PC-9 (cell line): ENCODE measurements around the gene NFYC. TPM values are rescaled to one million over a fixed set of nuclear protein-coding genes. Genes with fewer than 3 reads are reported as not detected.

Experiments
- BruUV-seq: library from RNA; stranded (reverse); fragments of 400-500 nt; replicated peaks from 2 replicates; lab custom pipeline; 2021; lab: Mats Ljungman, UMichigan
- CTCF ChIA-PET: fragments of 300-600 bp; sonication (Branson Sonifier 250); formaldehyde crosslinking; loops from one replicate; lab custom pipeline; 2022; ENCODE audit warnings: antibody characterized with exemption; lab: Charles Lee
- POLR2A ChIA-PET: fragments of 300-600 bp; sonication (Branson Sonifier 250); formaldehyde crosslinking; loops from one replicate; lab custom pipeline; 2022; ENCODE audit warnings: antibody characterized with exemption; ENCODE audit not compliant: unreplicated experiment; lab: Charles Lee
- DNase-seq, 2 experiments: peaks; one replicate each; pipeline versions ENCODE4 v3.0.0 to v3.0.0-alpha.2; 2015 to 2022; ENCODE audit warnings: mixed read lengths in 1 of 2
- H2AFZ ChIP-seq: fragments of 200-600 bp; sonication (generic); 2 replicates; pipeline ENCODE4 v1.8.1; 2017; ENCODE audit warnings: antibody characterized with exemption
- H3F3A ChIP-seq: fragments of 200-600 bp; sonication (generic); 2 replicates; pipeline ENCODE4 v1.8.1; 2017; ENCODE audit warnings: antibody characterized with exemption, mild to moderate bottlenecking, low read depth; ENCODE audit not compliant: insufficient read depth
- H3K27ac ChIP-seq: fragments of 200-600 bp; sonication (generic); 2 replicates; pipeline ENCODE4 v1.6.1; 2016; ENCODE audit warnings: mixed run types
- H3K27me3 ChIP-seq: fragments of 200-600 bp; sonication (generic); 2 replicates; pipeline ENCODE4 v1.6.1; 2016; ENCODE audit warnings: low read depth, mixed run types; ENCODE audit not compliant: insufficient read depth
- H3K36me3 ChIP-seq: fragments of 200-600 bp; sonication (generic); 2 replicates; pipeline ENCODE4 v1.6.1; 2016; ENCODE audit warnings: low read depth, mixed run types
- H3K4me1 ChIP-seq: fragments of 200-600 bp; sonication (generic); replicated peaks from 2 replicates; pipeline ENCODE4 v1.6.1; 2016; ENCODE audit warnings: mixed run types; ENCODE audit not compliant: insufficient read depth
- H3K4me2 ChIP-seq: fragments of 200-600 bp; sonication (generic); 2 replicates; pipeline ENCODE4 v1.6.1; 2017; ENCODE audit warnings: mixed run types
- H3K4me3 ChIP-seq: fragments of 200-600 bp; sonication (generic); 2 replicates; pipeline ENCODE4 v1.6.1; 2016; ENCODE audit warnings: mixed run types
- H3K79me2 ChIP-seq: fragments of 200-600 bp; sonication (generic); 2 replicates; pipeline ENCODE4 v1.6.1; 2017; ENCODE audit warnings: low read depth, mixed run types
- H3K9me2 ChIP-seq: fragments of 200-600 bp; sonication (generic); 2 replicates; pipeline ENCODE4 v1.8.1; 2017; ENCODE audit warnings: mild to moderate bottlenecking; ENCODE audit not compliant: insufficient read depth
- H3K9me3 ChIP-seq: fragments of 200-600 bp; sonication (generic); 2 replicates; pipeline ENCODE4 v1.8.1; 2016; ENCODE audit warnings: low read depth; ENCODE audit not compliant: insufficient read depth
- H4K20me1 ChIP-seq: fragments of 200-600 bp; sonication (generic); 2 replicates; pipeline ENCODE4 v1.8.1; 2017; ENCODE audit not compliant: insufficient read depth
- CTCF ChIP-seq: fragments of 200-600 bp; sonication (generic); conservative IDR thresholded peaks from 2 replicates; pipeline ENCODE4 v1.6.1; 2017; ENCODE audit warnings: mixed run types, antibody characterized with exemption, mild to moderate bottlenecking, moderate library complexity
- EZH2 ChIP-seq: fragments of 200-600 bp; sonication (generic); IDR thresholded peaks from 2 replicates; pipeline ENCODE4 v1.8.0; 2017; ENCODE audit warnings: antibody characterized with exemption, low read depth
- intact Hi-C: fragments of 100-400 bp; cut with micrococcal nuclease; formaldehyde crosslinking; loops from one replicate; pipeline ENCODE4 v1.10.0; 2022; ENCODE audit not compliant: unreplicated experiment
- total RNA-seq: library from RNA; stranded (reverse); gene quantifications from 2 replicates; pipeline ENCODE4 v1.2.3, GENCODE V29; 2021

Gene NFYC
- total RNA-seq, 1 experiment from 2014 or later = 91.1 TPM

DNA sequence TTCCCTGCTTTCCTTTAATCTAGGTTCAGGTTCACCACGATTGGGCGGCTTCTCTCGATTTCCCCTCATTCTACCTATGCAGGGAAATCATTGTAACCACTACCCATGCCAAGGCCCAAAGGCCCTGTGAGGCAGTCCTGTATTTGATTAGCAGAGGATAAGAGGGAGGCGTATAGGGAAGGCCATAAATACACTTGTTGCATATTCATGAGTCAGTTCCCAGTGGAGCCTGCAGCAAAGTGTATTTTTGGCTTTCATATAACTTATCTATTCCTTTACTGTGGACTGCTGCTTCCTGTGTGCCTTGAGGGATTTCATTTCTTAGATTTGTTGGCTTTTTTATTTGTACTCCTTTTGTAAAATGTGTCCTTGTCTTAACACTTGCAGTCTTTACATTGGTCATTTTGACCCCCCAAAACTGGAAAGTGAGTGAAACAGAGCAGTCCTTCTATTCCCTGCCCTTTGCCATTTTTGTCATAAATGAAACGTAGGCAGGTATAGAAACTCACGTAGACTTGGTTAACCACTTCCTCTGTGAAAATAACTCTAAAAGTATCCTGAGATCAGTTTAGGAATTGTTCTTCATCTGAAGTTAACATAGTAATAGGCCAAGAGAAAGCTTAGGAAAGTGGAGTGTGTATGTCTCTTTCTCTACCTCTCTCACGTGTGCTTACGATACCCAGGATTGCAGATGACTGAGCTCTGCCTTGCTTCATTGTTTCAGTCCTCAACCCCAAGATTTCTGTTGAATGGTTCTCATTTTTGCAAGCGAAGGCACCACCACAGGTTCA lies 72.4 kb downstream of the NFYC start:
- Histone ChIP-seq H4K20me1 (no peaks in the 10 kb centered on the region), H3K4me2 (no peak overlapping the region), H3K79me2 (no peaks in the 10 kb centered on the region), H2AFZ (no peak overlapping the region), H3F3A (no peaks in the 10 kb centered on the region), H3K4me1 (no peaks in the 10 kb centered on the region), H3K4me3 (no peak overlapping the region), H3K9me2 (no peaks in the 10 kb centered on the region), H3K27me3 (no peaks in the 10 kb centered on the region), H3K9me3 (no peaks in the 10 kb centered on the region), H3K36me3 (peaks cover 25% of the 10 kb centered on the region; the same call in 1 of the 2 replicates), H3K27ac (no peak overlapping the region)
- BruUV-seq = no TSS peak
- CTCF ChIA-PET = interaction anchor here (1.4 kb wide), 1 partner anchor 10 kb away, joined by 4 read pairs; no protein-coding TSS in a partner anchor
- intact Hi-C loops = no loop called here
- POLR2A ChIA-PET = interaction anchor here (0.9 kb wide), 1 partner anchor 73 kb away, joined by 3 read pairs; the partner anchor contains the start of gene NFYC
- TF ChIP-seq EZH2 (no peak), CTCF (no peak)
- no peak for DNase-seq

GRCh38 chr1:40764981-40765380 lies 73.5 kb downstream of the NFYC start:
- H3K4me1 ChIP-seq = no peaks in the 10 kb centered on the region
- H3K9me3 ChIP-seq = no peaks in the 10 kb centered on the region
- TF ChIP-seq CTCF (no peak), EZH2 (no peak)
- no peaks in the 10 kb centered on the region for H3K27me3 ChIP-seq
- intact Hi-C loops = no loop called here
- no peaks in the 10 kb centered on the region for H4K20me1 ChIP-seq
- no TSS peak for BruUV-seq
- H3K4me3 ChIP-seq = no peak overlapping the region
- H3K36me3 ChIP-seq = 0 out of 2 replicates have a peak, but pooled peaks cover 25% of the 10 kb centered on the region
- H3K79me2 ChIP-seq = no peaks in the 10 kb centered on the region
- H3K4me2 ChIP-seq = no peak overlapping the region
- DNase-seq = no peak
- POLR2A ChIA-PET = interaction anchor here (0.6 to 0.9 kb wide), 2 partner anchors 74 to 91 kb away, joined by 3 to 5 read pairs; partner anchors contain the start of gene NFYC
- H3K9me2 ChIP-seq = no peaks in the 10 kb centered on the region
- no peak overlapping the region for H3K27ac ChIP-seq
- H2AFZ ChIP-seq = no peak overlapping the region
- H3F3A ChIP-seq = no peaks in the 10 kb centered on the region
- CTCF ChIA-PET = interaction anchor here (0.6 to 1.4 kb wide), 2 partner anchors 9 to 333 kb away, joined by 4 read pairs; no protein-coding TSS in a partner anchor

DNA sequence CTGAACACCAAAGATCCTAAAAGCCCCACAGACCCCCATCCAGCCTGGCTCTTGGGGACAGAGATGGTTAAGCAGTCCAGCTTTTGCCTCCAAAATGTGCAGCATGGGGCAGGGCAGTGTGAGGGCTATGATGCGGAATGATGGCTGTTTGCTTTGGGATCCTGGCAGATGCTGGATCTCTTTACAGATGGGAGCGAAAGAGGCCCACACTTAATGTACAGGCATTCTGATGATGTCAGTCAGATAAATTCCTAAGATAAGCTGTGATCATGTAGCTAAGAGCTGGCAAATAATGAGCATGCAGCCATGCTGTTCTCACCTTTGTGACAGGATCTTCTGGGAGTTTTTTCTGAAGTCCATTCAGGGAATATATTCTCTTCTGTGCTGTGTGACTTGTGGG lies 74.5 kb downstream of the NFYC start:
- 0 out of 2 replicates have a peak, but pooled peaks cover 25% of the 10 kb centered on the region for H3K36me3 ChIP-seq
- no peak overlapping the region for H3K4me2 ChIP-seq
- no peaks in the 10 kb centered on the region for H3K27me3 ChIP-seq
- ChIA-PET CTCF (no interaction called here), POLR2A (no interaction called here)
- no peaks in the 10 kb centered on the region for H4K20me1 ChIP-seq
- no peaks in the 10 kb centered on the region for H3K9me2 ChIP-seq
- H3K4me1 ChIP-seq = no peaks in the 10 kb centered on the region
- TF ChIP-seq EZH2 = no peak
- no peak for TF ChIP-seq CTCF
- intact Hi-C loops = no loop called here
- H3F3A ChIP-seq = no peaks in the 10 kb centered on the region
- no peaks in the 10 kb centered on the region for H3K9me3 ChIP-seq
- H3K4me3 ChIP-seq = no peak overlapping the region
- no TSS peak for BruUV-seq
- no peaks in the 10 kb centered on the region for H3K79me2 ChIP-seq
- H2AFZ ChIP-seq = no peak overlapping the region
- no peak overlapping the region for H3K27ac ChIP-seq
- DNase-seq = no peak
